HepG2 (cell line): ENCODE measurements around the gene AUTS2. TPM values are rescaled to one million over a fixed set of nuclear protein-coding genes. Genes with fewer than 3 reads are reported as not detected.

Experiments
- ATAC-seq: fragments of 200-7000 bp; cut with Tn5 transposase; 3 replicates; pipeline ENCODE4 v1.9.1; 2020; ENCODE audit warnings: mild to moderate bottlenecking, moderate library complexity
- BruUV-seq: library from RNA; stranded (reverse); fragments of 400-500 nt; replicated peaks from 2 replicates; lab custom pipeline; 2021; lab: Mats Ljungman, UMichigan
- CTCF ChIA-PET: fragments of 300-600 bp; formaldehyde crosslinking; extraction: SDS; loops from one replicate; lab custom pipeline; 2021; ENCODE audit warnings: low total read pairs, inconsistent platforms, low intra/inter-chr PET ratio; lab: Yijun Ruan, JAX
- POLR2A ChIA-PET: fragments of 350-600 bp; sonication (Branson Sonifier 250); formaldehyde crosslinking; loops from one replicate; lab custom pipeline; 2020; ENCODE audit warnings: antibody characterized with exemption, inconsistent platforms; lab: Yijun Ruan, JAX
- DNase-seq: peaks from one replicate; pipeline ENCODE4 v3.0.0-alpha.2; 2015; ENCODE audit warnings: low spot score
- FAIRE-seq: peaks from 3 replicates; lab custom pipeline; 2011; peaks lifted over from hg19 to GRCh38; lab: Jason Lieb, UNC
- H2AFZ ChIP-seq: one replicate; pipeline ENCODE4 v1.6.1; 2011; ENCODE audit warnings: low read length, inconsistent platforms
- H3K27ac ChIP-seq: fragments of 300-600 bp; 3 replicates; pipeline ENCODE4 v1.8.0; 2011; ENCODE audit warnings: mixed run types, mild to moderate bottlenecking, mixed read lengths, low read length, inconsistent platforms; ENCODE audit not compliant: insufficient read depth; ENCODE audit errors: extremely low read length
- H3K27me3 ChIP-seq, 2 experiments: fragments of 200-600 bp in 1 of 2; 2 replicates in 1 of 2; 3 replicates in 1 of 2; pipeline versions ENCODE4 v1.6.0 to v1.8.0; 2011; ENCODE audit warnings: low read length in 2 of 2, mild to moderate bottlenecking in 2 of 2, moderate library complexity in 2 of 2, inconsistent platforms in 1 of 2; ENCODE audit not compliant: insufficient read depth in 2 of 2, control insufficient read depth in 1 of 2
- H3K36me3 ChIP-seq, 2 experiments: fragments of 200-600 bp in 1 of 2; replicated peaks in 1 of 2; 2 replicates in 1 of 2; 3 replicates in 1 of 2; pipeline versions ENCODE4 v1.5.1 to v1.8.0; 2011; ENCODE audit warnings: low read length in 2 of 2, inconsistent platforms in 1 of 2; ENCODE audit not compliant: insufficient read depth in 2 of 2, control insufficient read depth in 1 of 2
- H3K4me1 ChIP-seq: 2 replicates; pipeline ENCODE4 v1.5.1; 2012; ENCODE audit warnings: low read length, inconsistent platforms; ENCODE audit not compliant: insufficient read depth
- H3K4me2 ChIP-seq: 2 replicates; pipeline ENCODE4 v1.6.0; 2011; ENCODE audit warnings: low read depth, low read length, inconsistent platforms
- H3K4me3 ChIP-seq, 3 experiments: fragments of 200-600 bp in 1 of 3; sonication (generic), shearing (Covaris generic) in 1 of 3; replicated peaks in 1 of 3; 2 replicates each; pipeline ENCODE4 v1.5.1; 2011 to 2016; ENCODE audit warnings: low read length in 3 of 3, inconsistent platforms in 2 of 3, low read depth in 2 of 3, mild to moderate bottlenecking in 2 of 3, control low read depth in 1 of 3, mixed read lengths in 1 of 3; ENCODE audit not compliant: insufficient read depth in 1 of 3
- H3K79me2 ChIP-seq: one replicate; pipeline ENCODE4 v1.6.1; 2011; ENCODE audit warnings: low read length, inconsistent platforms; ENCODE audit not compliant: insufficient read depth
- H3K9ac ChIP-seq: 2 replicates; pipeline ENCODE4 v1.6.0; 2011; ENCODE audit warnings: mild to moderate bottlenecking, low read depth, low read length, inconsistent platforms; ENCODE audit not compliant: insufficient read depth
- H3K9me3 ChIP-seq: 2 replicates; pipeline ENCODE4 v1.5.1; 2012; ENCODE audit warnings: mild to moderate bottlenecking, low read length
- H4K20me1 ChIP-seq: 2 replicates; pipeline ENCODE4 v1.6.0; 2011; ENCODE audit warnings: inconsistent platforms, mild to moderate bottlenecking, low read length, moderate library complexity; ENCODE audit not compliant: insufficient read depth
- ATF1 ChIP-seq: IDR thresholded peaks from 2 replicates; pipeline ENCODE4 v1.6.1; 2016; ENCODE audit warnings: mild to moderate bottlenecking, control low read depth
- ATF4 ChIP-seq, 2 experiments: fragments of 450-650 bp in 1 of 2; sonication (generic) in 1 of 2; formaldehyde crosslinking; IDR thresholded peaks; 2 replicates each; pipeline versions ENCODE4 v1.5.0 to v1.8.0; 2020 to 2022; ENCODE audit warnings: mild to moderate bottlenecking in 1 of 2, missing genetic modification reagents in 1 of 2
- HNRNPL ChIP-seq: fragments of 200-400 bp; formaldehyde crosslinking; IDR thresholded peaks from 2 replicates; pipeline ENCODE4 v1.6.1; 2017; ENCODE audit warnings: mild to moderate bottlenecking, low read depth, low read length
- HNRNPUL1 ChIP-seq: fragments of 200-400 bp; formaldehyde crosslinking; IDR thresholded peaks from 2 replicates; pipeline ENCODE4 v1.6.1; 2017; ENCODE audit warnings: low read depth, mild to moderate bottlenecking, low read length, moderate library complexity
- KAT7 ChIP-seq: IDR thresholded peaks from 2 replicates; pipeline ENCODE4 v1.6.1; 2018; ENCODE audit warnings: borderline replicate concordance, missing compliant biosample characterization
- MBD4 ChIP-seq: IDR thresholded peaks from 2 replicates; pipeline ENCODE4 v1.6.1; 2012; ENCODE audit warnings: low read length, inconsistent platforms, borderline replicate concordance
- MLLT10 ChIP-seq: sonication (generic); formaldehyde crosslinking; IDR thresholded peaks from 2 replicates; pipeline ENCODE4 v1.4.0; 2020; ENCODE audit warnings: missing genetic modification reagents
- SP4 ChIP-seq: sonication (generic); formaldehyde crosslinking; IDR thresholded peaks from 2 replicates; pipeline ENCODE4 v1.8.1; 2023; ENCODE audit warnings: mild to moderate bottlenecking, missing genetic modification reagents
- ZC3H13 ChIP-seq: sonication (generic); formaldehyde crosslinking; IDR thresholded peaks from 2 replicates; pipeline ENCODE4 v1.8.1; 2023; ENCODE audit warnings: mild to moderate bottlenecking, missing genetic modification reagents, moderate library complexity
- ZNF234 ChIP-seq: sonication (generic); formaldehyde crosslinking; conservative IDR thresholded peaks from 2 replicates; pipeline ENCODE4 v1.5.1; 2020; ENCODE audit warnings: mild to moderate bottlenecking, missing genetic modification reagents
- ZNF574 ChIP-seq: sonication (generic); formaldehyde crosslinking; IDR thresholded peaks from 2 replicates; pipeline ENCODE4 v1.4.0; 2020; ENCODE audit warnings: missing genetic modification reagents
- WGBS: methylation state at CpG from one replicate; pipeline ENCODE4 v1.1.6; 2017; ENCODE audit warnings: low lambda C conversion rate; 5-methylcytosine and 5-hydroxymethylcytosine counted together
- in situ Hi-C: cut with HindIII; loops from 2 replicates; pipeline ENCODE4 v1.10.0; 2017; ENCODE audit warnings: low pct_unique_long_range_greater_than_20kb; ENCODE audit not compliant: extremely low pct_ligation_motif_present
- intact Hi-C: fragments of 100-400 bp; cut with micrococcal nuclease; formaldehyde crosslinking; loops from one replicate; pipeline ENCODE4 v1.10.0; 2022; ENCODE audit not compliant: unreplicated experiment
- polyA plus RNA-seq, 8 experiments: library from polyadenylated mRNA; depleted of rRNA in 3 of 8; stranded (reverse) in 7 of 8; unstranded in 1 of 8; fragments of >200 nt; fragmentation: Illumina TruSeq in 4 of 8; extraction: Trizol in 4 of 8; gene quantifications; 2 replicates each; pipeline versions ENCODE4 v1.2.1 to v1.2.3, GENCODE V29; 2011 to 2016; ENCODE audit warnings: low read depth in 4 of 8, missing spikeins in 1 of 8, mixed read lengths in 1 of 8; ENCODE audit not compliant: insufficient read depth in 1 of 8
- total RNA-seq, 5 experiments: library from RNA; depleted of rRNA; stranded (reverse); fragments of >200 nt; fragmentation: Illumina TruSeq; extraction: Trizol; gene quantifications; 2 replicates each; pipeline ENCODE4 v1.2.3, GENCODE V29; 2016; ENCODE audit warnings: low read depth in 1 of 5
- TF ChIP-seq, protein P1 (sequence below): sonication (generic); formaldehyde crosslinking; IDR thresholded peaks from 2 replicates; pipeline ENCODE4 v1.5.1; 2020; ENCODE audit warnings: missing genetic modification reagents, mild to moderate bottlenecking, borderline replicate concordance
- TF ChIP-seq, protein P2 (sequence below): sonication (generic); formaldehyde crosslinking; IDR thresholded peaks from 2 replicates; pipeline ENCODE4 v1.4.0; 2020; ENCODE audit warnings: missing genetic modification reagents, borderline replicate concordance

Gene AUTS2
- total and polyA plus RNA-seq, 2 of the 13 experiments (the other 11 are each of a cell fraction or from before 2014, with no cell fraction given) = 0.38 TPM; not detected in 1

- FAIRE-seq (no peak), ATAC-seq (no peak), DNase-seq (no peak)
- ChIA-PET CTCF (no interaction called here), POLR2A (no interaction called here)
- no peaks in the 10 kb centered on the region for H3K36me3 ChIP-seq
- no peaks in the 10 kb centered on the region for H3K4me1 ChIP-seq
- in situ Hi-C loops = no loop called here
- H3K4me2 ChIP-seq = no peak overlapping the region
- intact Hi-C loops = no loop called here
- no peak overlapping the region for H3K27ac ChIP-seq
- H3K4me3 ChIP-seq = no peak overlapping the region
- no TSS peak for BruUV-seq
- no peaks in the 10 kb centered on the region for H3K79me2 ChIP-seq
- H3K9me3 ChIP-seq = no peaks in the 10 kb centered on the region
- H4K20me1 ChIP-seq = no peaks in the 10 kb centered on the region
- no peak overlapping the region for H2AFZ ChIP-seq
- no peak overlapping the region for H3K9ac ChIP-seq
- no peaks in the 10 kb centered on the region for H3K27me3 ChIP-seq
- no peak for TF ChIP-seq KAT7
- TF ChIP-seq, protein P1, sequence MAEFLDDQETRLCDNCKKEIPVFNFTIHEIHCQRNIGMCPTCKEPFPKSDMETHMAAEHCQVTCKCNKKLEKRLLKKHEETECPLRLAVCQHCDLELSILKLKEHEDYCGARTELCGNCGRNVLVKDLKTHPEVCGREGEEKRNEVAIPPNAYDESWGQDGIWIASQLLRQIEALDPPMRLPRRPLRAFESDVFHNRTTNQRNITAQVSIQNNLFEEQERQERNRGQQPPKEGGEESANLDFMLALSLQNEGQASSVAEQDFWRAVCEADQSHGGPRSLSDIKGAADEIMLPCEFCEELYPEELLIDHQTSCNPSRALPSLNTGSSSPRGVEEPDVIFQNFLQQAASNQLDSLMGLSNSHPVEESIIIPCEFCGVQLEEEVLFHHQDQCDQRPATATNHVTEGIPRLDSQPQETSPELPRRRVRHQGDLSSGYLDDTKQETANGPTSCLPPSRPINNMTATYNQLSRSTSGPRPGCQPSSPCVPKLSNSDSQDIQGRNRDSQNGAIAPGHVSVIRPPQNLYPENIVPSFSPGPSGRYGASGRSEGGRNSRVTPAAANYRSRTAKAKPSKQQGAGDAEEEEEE (CRISPR knock-in tag) = no peak
- TF ChIP-seq, protein P2, sequence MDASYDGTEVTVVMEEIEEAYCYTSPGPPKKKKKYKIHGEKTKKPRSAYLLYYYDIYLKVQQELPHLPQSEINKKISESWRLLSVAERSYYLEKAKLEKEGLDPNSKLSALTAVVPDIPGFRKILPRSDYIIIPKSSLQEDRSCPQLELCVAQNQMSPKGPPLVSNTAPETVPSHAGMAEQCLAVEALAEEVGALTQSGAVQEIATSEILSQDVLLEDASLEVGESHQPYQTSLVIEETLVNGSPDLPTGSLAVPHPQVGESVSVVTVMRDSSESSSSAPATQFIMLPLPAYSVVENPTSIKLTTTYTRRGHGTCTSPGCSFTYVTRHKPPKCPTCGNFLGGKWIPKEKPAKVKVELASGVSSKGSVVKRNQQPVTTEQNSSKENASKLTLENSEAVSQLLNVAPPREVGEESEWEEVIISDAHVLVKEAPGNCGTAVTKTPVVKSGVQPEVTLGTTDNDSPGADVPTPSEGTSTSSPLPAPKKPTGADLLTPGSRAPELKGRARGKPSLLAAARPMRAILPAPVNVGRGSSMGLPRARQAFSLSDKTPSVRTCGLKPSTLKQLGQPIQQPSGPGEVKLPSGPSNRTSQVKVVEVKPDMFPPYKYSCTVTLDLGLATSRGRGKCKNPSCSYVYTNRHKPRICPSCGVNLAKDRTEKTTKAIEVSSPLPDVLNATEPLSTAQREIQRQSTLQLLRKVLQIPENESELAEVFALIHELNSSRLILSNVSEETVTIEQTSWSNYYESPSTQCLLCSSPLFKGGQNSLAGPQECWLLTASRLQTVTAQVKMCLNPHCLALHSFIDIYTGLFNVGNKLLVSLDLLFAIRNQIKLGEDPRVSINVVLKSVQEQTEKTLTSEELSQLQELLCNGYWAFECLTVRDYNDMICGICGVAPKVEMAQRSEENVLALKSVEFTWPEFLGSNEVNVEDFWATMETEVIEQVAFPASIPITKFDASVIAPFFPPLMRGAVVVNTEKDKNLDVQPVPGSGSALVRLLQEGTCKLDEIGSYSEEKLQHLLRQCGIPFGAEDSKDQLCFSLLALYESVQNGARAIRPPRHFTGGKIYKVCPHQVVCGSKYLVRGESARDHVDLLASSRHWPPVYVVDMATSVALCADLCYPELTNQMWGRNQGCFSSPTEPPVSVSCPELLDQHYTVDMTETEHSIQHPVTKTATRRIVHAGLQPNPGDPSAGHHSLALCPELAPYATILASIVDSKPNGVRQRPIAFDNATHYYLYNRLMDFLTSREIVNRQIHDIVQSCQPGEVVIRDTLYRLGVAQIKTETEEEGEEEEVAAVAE = no peak
- TF ChIP-seq ZC3H13 (CRISPR knock-in tag) = no peak
- TF ChIP-seq ZNF574 (CRISPR knock-in tag) = no peak
- TF ChIP-seq ATF4 (CRISPR knock-in tag; IDR thresholded peaks at IDR 0.05) = no peak
- no peak for TF ChIP-seq SP4
- no peak for TF ChIP-seq MBD4
- TF ChIP-seq HNRNPUL1 = no peak
- no peak for TF ChIP-seq HNRNPL
- TF ChIP-seq ZNF234 (CRISPR knock-in tag) = no peak
- TF ChIP-seq MLLT10 (CRISPR knock-in tag) = no peak
- no peak for TF ChIP-seq ATF1 (CRISPR knock-in tag)
- 14% methylated on average over 1 of the region's 1 CpG for WGBS
Observed at GRCh38 chr7:69908454-69908853, 310.2 kb downstream of the AUTS2 start.
